Keratinocyte (primary cell): ENCODE measurements around the gene SIRT7. TPM values are rescaled to one million over a fixed set of nuclear protein-coding genes. Genes with fewer than 3 reads are reported as not detected.

Experiments
- DNase-seq: peaks from one replicate; pipeline ENCODE4 v3.0.0-alpha.2; 2011; ENCODE audit warnings: low read depth, missing footprints, low spot score
- FAIRE-seq: peaks from 2 replicates; lab custom pipeline; 2011; peaks lifted over from hg19 to GRCh38; lab: Jason Lieb, UNC
- H2AFZ ChIP-seq: 2 replicates; pipeline ENCODE4 v1.6.0; 2012; ENCODE audit warnings: low read length, control low read depth, inconsistent platforms; ENCODE audit not compliant: control insufficient read depth
- H3K27ac ChIP-seq: 2 replicates; pipeline ENCODE4 v1.5.1; 2011; ENCODE audit warnings: low read length; ENCODE audit not compliant: control insufficient read depth, insufficient read depth
- H3K27me3 ChIP-seq: 3 replicates; pipeline ENCODE4 v1.6.0; 2011; ENCODE audit warnings: low read length; ENCODE audit not compliant: control insufficient read depth, insufficient read depth; ENCODE audit errors: extremely low read depth
- H3K36me3 ChIP-seq, 2 experiments: 2 replicates in 1 of 2; 3 replicates in 1 of 2; pipeline ENCODE4 v1.5.1; 2011; ENCODE audit warnings: low read length in 2 of 2, mild to moderate bottlenecking in 1 of 2; ENCODE audit not compliant: control insufficient read depth in 2 of 2, insufficient read depth in 2 of 2; ENCODE audit errors: extremely low read depth in 1 of 2
- H3K4me1 ChIP-seq: 3 replicates; pipeline ENCODE4 v1.5.1; 2011; ENCODE audit warnings: low read length; ENCODE audit not compliant: control insufficient read depth, insufficient read depth; ENCODE audit errors: extremely low read depth
- H3K4me2 ChIP-seq: 3 replicates; pipeline ENCODE4 v1.6.0; 2011; ENCODE audit warnings: low read depth, low read length; ENCODE audit not compliant: control insufficient read depth, insufficient read depth; ENCODE audit errors: extremely low read depth
- H3K4me3 ChIP-seq, 3 experiments: fragments of 200-600 bp in 1 of 3; sonication (generic) in 1 of 3; 2 replicates in 2 of 3; 3 replicates in 1 of 3; pipeline ENCODE4 v1.5.1; 2011 to 2016; ENCODE audit warnings: low read length in 3 of 3, mild to moderate bottlenecking in 3 of 3, control low read depth in 2 of 3, inconsistent platforms in 1 of 3, low read depth in 1 of 3, mixed read lengths in 1 of 3, mixed run types in 1 of 3, moderate library complexity in 1 of 3; ENCODE audit not compliant: control insufficient read depth in 2 of 3, insufficient read depth in 2 of 3; ENCODE audit errors: extremely low read depth in 1 of 3
- H3K79me2 ChIP-seq: 2 replicates; pipeline ENCODE4 v1.6.0; 2012; ENCODE audit warnings: low read length; ENCODE audit not compliant: control insufficient read depth, insufficient read depth
- H3K9ac ChIP-seq: 3 replicates; pipeline ENCODE4 v1.6.0; 2011; ENCODE audit warnings: low read length; ENCODE audit not compliant: control insufficient read depth, insufficient read depth; ENCODE audit errors: extremely low read depth
- H3K9me1 ChIP-seq: 3 replicates; pipeline ENCODE4 v1.6.0; 2011; ENCODE audit warnings: low read length; ENCODE audit not compliant: control insufficient read depth, insufficient read depth; ENCODE audit errors: extremely low read depth
- H3K9me3 ChIP-seq: 2 replicates; pipeline ENCODE4 v1.5.1; 2012; ENCODE audit warnings: low read depth, low read length; ENCODE audit not compliant: control insufficient read depth
- H4K20me1 ChIP-seq: 3 replicates; pipeline ENCODE4 v1.6.0; 2011; ENCODE audit warnings: low read length; ENCODE audit not compliant: control insufficient read depth, insufficient read depth; ENCODE audit errors: extremely low read depth
- EZH2 ChIP-seq: IDR thresholded peaks from one replicate; pipeline ENCODE4 v1.6.1; 2012; ENCODE audit warnings: inconsistent platforms, mild to moderate bottlenecking, low read length, moderate library complexity
- dilution Hi-C: fragments of 300-500 bp; cut with MboI; formaldehyde crosslinking; loops from one replicate; pipeline ENCODE4 v1.7.0; 2020; ENCODE audit warnings: low sequenced_read_pairs; ENCODE audit not compliant: extremely low pct_ligation_motif_present
- polyA minus RNA-seq, 3 experiments: library from RNA; depleted of rRNA, polyadenylated mRNA; stranded (reverse); fragments of >200 nt; gene quantifications; 1 replicate in 1 of 3; 2 replicates in 1 of 3; 3 replicates in 1 of 3; pipeline ENCODE4 v1.2.3, GENCODE V29; 2011
- polyA plus RNA-seq, 5 experiments: library from polyadenylated mRNA; depleted of rRNA in 3 of 5; stranded (reverse) in 3 of 5; stranded (forward) in 1 of 5; unstranded in 1 of 5; fragments of >200 nt; gene quantifications; 1 replicate in 1 of 5; 2 replicates in 3 of 5; 3 replicates in 1 of 5; pipeline versions ENCODE4 v1.2.1 to v1.2.3, GENCODE V29; 2011 to 2012; ENCODE audit warnings: missing spikeins in 2 of 5, low read depth in 1 of 5, low replicate concordance in 1 of 5
- TF ChIP-seq, protein P1 (sequence below), 3 experiments: IDR thresholded peaks in 1 of 3; conservative IDR thresholded peaks in 1 of 3; optimal IDR thresholded peaks in 1 of 3; 2 replicates in 2 of 3; 3 replicates in 1 of 3; pipeline versions ENCODE3 to v1.5.1; 2011; ENCODE audit warnings: low read length in 3 of 3, mild to moderate bottlenecking in 3 of 3, moderate library complexity in 2 of 3, control low read depth in 1 of 3, inconsistent platforms in 1 of 3; ENCODE audit not compliant: insufficient read depth in 2 of 3; ENCODE audit errors: extremely low read depth in 1 of 3

Gene SIRT7, protein sequence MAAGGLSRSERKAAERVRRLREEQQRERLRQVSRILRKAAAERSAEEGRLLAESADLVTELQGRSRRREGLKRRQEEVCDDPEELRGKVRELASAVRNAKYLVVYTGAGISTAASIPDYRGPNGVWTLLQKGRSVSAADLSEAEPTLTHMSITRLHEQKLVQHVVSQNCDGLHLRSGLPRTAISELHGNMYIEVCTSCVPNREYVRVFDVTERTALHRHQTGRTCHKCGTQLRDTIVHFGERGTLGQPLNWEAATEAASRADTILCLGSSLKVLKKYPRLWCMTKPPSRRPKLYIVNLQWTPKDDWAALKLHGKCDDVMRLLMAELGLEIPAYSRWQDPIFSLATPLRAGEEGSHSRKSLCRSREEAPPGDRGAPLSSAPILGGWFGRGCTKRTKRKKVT
- polyA plus RNA-seq, result 6.9 to 11.9 TPM (median 7.4 TPM) in 3 replicates
- 18.2 TPM for polyA plus RNA-seq (2011; ENCODE audit: low read depth)
- 4.3 and 10.1 TPM in 2 replicates for polyA plus RNA-seq (2011; cell fraction: cytosol; rRNA removed)
- 31.5 and 36.6 TPM in 2 replicates for polyA plus RNA-seq (2011; cell fraction: nucleus; rRNA removed)
- 16.7 and 29.6 TPM in 2 replicates for polyA plus RNA-seq (2012; ENCODE audit: low replicate concordance)
- 22.1 to 28.0 TPM (median 25.2 TPM) in 3 replicates for polyA minus RNA-seq
- 9.4 TPM for polyA minus RNA-seq (2011; cell fraction: cytosol; rRNA and poly(A)+ RNA removed)
- polyA minus RNA-seq (2011; cell fraction: nucleus; rRNA and poly(A)+ RNA removed), result 20.8 and 28.7 TPM in 2 replicates

DNA sequence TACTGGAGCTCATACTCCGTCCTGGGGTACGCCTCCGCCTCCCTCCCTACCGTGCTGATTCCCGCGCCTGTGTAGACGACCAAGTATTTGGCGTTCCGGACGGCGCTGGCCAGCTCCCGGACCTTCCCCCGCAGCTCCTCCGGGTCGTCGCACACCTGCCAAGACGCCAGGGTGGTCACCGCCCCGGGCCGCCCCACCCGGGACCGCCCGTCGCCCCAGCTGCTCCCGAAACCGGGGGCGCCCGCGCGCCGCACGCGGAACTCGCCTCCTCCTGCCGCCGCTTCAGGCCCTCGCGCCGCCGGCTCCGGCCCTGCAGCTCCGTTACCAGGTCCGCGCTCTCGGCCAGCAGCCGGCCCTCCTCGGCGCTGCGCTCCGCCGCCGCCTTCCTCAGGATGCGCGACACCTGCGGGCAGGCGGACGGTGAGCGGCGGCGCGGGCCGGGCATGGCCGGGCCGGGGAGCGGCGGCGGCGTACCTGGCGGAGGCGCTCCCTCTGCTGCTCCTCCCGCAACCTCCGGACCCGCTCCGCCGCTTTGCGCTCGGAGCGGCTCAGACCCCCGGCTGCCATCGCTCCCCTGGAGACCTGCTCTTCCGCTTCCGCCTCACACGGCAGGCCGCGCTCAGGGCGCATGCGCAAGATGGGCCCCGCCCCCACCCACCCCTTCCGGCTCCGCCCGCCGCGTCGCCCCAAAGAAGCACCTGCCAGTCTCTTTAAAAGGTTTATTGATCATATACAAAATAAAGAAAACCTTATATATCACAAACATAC lies at the start of gene SIRT7:
SIRT7 (minus strand) TSS at position 612 of the 768 bp plus-strand sequence; CDS start at position 567, 45 bp downstream.
- no peaks in the 10 kb centered on the region for H3K9me3 ChIP-seq
- H4K20me1 ChIP-seq, result peaks cover 9% of the 10 kb centered on the region
- H3K27ac ChIP-seq, result peak within 1 kb of the TSS; percentile 51
- H3K4me2 ChIP-seq, result peak within 1 kb of the TSS; percentile 86
- H3K79me2 ChIP-seq, result peaks cover 54% of the 10 kb centered on the region
- peaks cover 43 to 52% of the 10 kb centered on the region in 2 experiments for H3K36me3 ChIP-seq
- FAIRE-seq (no peak), DNase-seq (no peak)
- peaks cover 4% of the 10 kb centered on the region for H3K9me1 ChIP-seq
- peak within 1 kb of the TSS; percentile 50 to 68 (median 66) for H3K4me3 ChIP-seq
- dilution Hi-C loops, result no loop called here
- no peaks in the 10 kb centered on the region for H3K27me3 ChIP-seq
- H2AFZ ChIP-seq, result no peak within 1 kb of the TSS
- H3K9ac ChIP-seq, result peak within 1 kb of the TSS; percentile 68
- H3K4me1 ChIP-seq, result peaks cover 18% of the 10 kb centered on the region
- TF ChIP-seq, protein P1, sequence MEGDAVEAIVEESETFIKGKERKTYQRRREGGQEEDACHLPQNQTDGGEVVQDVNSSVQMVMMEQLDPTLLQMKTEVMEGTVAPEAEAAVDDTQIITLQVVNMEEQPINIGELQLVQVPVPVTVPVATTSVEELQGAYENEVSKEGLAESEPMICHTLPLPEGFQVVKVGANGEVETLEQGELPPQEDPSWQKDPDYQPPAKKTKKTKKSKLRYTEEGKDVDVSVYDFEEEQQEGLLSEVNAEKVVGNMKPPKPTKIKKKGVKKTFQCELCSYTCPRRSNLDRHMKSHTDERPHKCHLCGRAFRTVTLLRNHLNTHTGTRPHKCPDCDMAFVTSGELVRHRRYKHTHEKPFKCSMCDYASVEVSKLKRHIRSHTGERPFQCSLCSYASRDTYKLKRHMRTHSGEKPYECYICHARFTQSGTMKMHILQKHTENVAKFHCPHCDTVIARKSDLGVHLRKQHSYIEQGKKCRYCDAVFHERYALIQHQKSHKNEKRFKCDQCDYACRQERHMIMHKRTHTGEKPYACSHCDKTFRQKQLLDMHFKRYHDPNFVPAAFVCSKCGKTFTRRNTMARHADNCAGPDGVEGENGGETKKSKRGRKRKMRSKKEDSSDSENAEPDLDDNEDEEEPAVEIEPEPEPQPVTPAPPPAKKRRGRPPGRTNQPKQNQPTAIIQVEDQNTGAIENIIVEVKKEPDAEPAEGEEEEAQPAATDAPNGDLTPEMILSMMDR (optimal IDR thresholded peaks at IDR 0.05 in 1 of 3, IDR thresholded peaks at IDR 0.05 in 1 of 3, conservative IDR thresholded peaks at IDR 0.05 in 1 of 3; ENCODE audit: extremely low read depth in 1 of 3, insufficient read depth in 2 of 3, low read length in 3 of 3), result no peak
- TF ChIP-seq EZH2, result no peak

DNA sequence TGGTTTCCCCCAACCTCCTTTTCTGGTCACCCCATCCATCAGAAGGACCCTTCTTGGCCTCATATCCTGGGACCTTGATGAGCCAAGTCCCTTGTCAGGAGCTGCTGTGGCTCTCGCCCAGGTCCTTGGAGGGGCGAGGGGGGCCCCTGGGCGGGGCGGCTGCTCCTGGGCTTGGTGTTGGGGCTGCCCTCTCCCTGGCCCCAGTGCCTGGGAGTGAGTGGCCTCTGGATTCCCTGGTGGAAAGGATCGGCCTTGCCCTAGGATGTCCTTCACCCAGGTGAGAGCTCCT lies 49.2 kb upstream of the SIRT7 start:
- dilution Hi-C loops, result no loop called here
- H4K20me1 ChIP-seq, result no peaks in the 10 kb centered on the region
- no peak overlapping the region for H3K27ac ChIP-seq
- peaks cover 59% of the 10 kb centered on the region for H3K27me3 ChIP-seq
- H3K4me3 ChIP-seq, result no peak overlapping the region
- H3K4me2 ChIP-seq, result no peak overlapping the region
- DNase-seq (no peak), FAIRE-seq (no peak)
- no peaks in the 10 kb centered on the region for H3K36me3 ChIP-seq
- H3K79me2 ChIP-seq, result no peaks in the 10 kb centered on the region
- no peak for TF ChIP-seq EZH2
- TF ChIP-seq, protein P1 (optimal IDR thresholded peaks at IDR 0.05 in 1 of 3, IDR thresholded peaks at IDR 0.05 in 1 of 3, conservative IDR thresholded peaks at IDR 0.05 in 1 of 3; ENCODE audit: extremely low read depth in 1 of 3, insufficient read depth in 2 of 3, low read length in 3 of 3), result no peak
- peaks cover 2% of the 10 kb centered on the region for H3K4me1 ChIP-seq
- no peak overlapping the region for H3K9ac ChIP-seq
- no peaks in the 10 kb centered on the region for H3K9me3 ChIP-seq
- no peaks in the 10 kb centered on the region for H3K9me1 ChIP-seq
- H2AFZ ChIP-seq, result no peak overlapping the region
